Transverse colon (tissue), 4 donors: Measurements from ENCODE around the gene ITPKB. TPM values are rescaled to one million over a fixed set of nuclear protein-coding genes. Genes with fewer than 3 reads are reported as not detected.

ENCODE experiments used
- DNase-seq: peaks from one replicate; pipeline ENCODE4 v3.0.0-alpha.2; 2019
- H3K27ac ChIP-seq, 4 donors: fragments of 200-600 bp; sonication (generic); 2 replicates each; pipeline ENCODE4 v1.5.1; 2016 to 2018; ENCODE audit warnings: inconsistent platforms in 4 of 4
- H3K27me3 ChIP-seq: fragments of 200-600 bp; sonication (generic); 2 replicates; pipeline ENCODE4 v1.5.1; 2017; ENCODE audit warnings: inconsistent platforms
- H3K36me3 ChIP-seq, 4 donors: fragments of 200-600 bp; sonication (generic); 2 replicates each; pipeline ENCODE4 v1.5.1; 2017 to 2019; ENCODE audit warnings: inconsistent platforms in 4 of 4
- H3K4me1 ChIP-seq, 4 donors: fragments of 200-600 bp; sonication (generic); 2 replicates each; pipeline ENCODE4 v1.5.1; 2017 to 2020; ENCODE audit warnings: inconsistent platforms in 4 of 4
- H3K4me3 ChIP-seq, 4 donors: fragments of 200-600 bp; sonication (generic); 1 replicate in 1 of 4; 2 replicates in 3 of 4; pipeline versions ENCODE4 v1.5.1 to v1.6.1; 2017 to 2019; ENCODE audit warnings: inconsistent platforms in 4 of 4
- H3K9me3 ChIP-seq, 2 donors: fragments of 200-600 bp; sonication (generic); 2 replicates each; pipeline ENCODE4 v1.5.1; 2017 to 2019; ENCODE audit warnings: inconsistent platforms in 2 of 2
- EP300 ChIP-seq: sonication (generic); formaldehyde crosslinking; IDR thresholded peaks from one replicate; pipeline ENCODE4 v1.6.1; 2017; ENCODE audit warnings: antibody characterized with exemption, low read depth
- POLR2A ChIP-seq: fragments of 450-650 bp; IDR thresholded peaks from one replicate; pipeline ENCODE4 v1.6.1; 2016; ENCODE audit warnings: antibody characterized with exemption, mild to moderate bottlenecking, moderate library complexity
- POLR2AphosphoS5 ChIP-seq, 3 donors: sonication (generic); formaldehyde crosslinking; IDR thresholded peaks; one replicate each; pipeline ENCODE4 v1.6.1; 2016; ENCODE audit warnings: antibody characterized with exemption in 3 of 3
- WGBS, 2 donors: methylation state at CpG; one replicate each; pipeline ENCODE4 v1.1.5; 2018; ENCODE audit warnings: low coverage in 1 of 2; 5-methylcytosine and 5-hydroxymethylcytosine counted together
- in situ Hi-C, 4 donors: fragments of 200-750 bp; cut with MboI; loops; one replicate each; pipeline versions ENCODE4 v1.15.0 to v1.15.1; 2017; ENCODE audit warnings: low sequenced_read_pairs in 3 of 4, low pct_ligation_motif_present in 1 of 4, low pct_unique_long_range_greater_than_20kb in 1 of 4
- intact Hi-C: fragments of 100-400 bp; cut with DNase I; formaldehyde crosslinking; loops from one replicate; pipeline ENCODE4 v1.15.1; 2023; ENCODE audit warnings: low total_unique reads
- total RNA-seq, 4 donors: library from RNA; depleted of rRNA; stranded (reverse); fragments of >200 nt; gene quantifications; one replicate each; pipeline ENCODE4 v1.1.0, GENCODE V29; 2016
- TF ChIP-seq, protein P1 (sequence below), 5 experiments: fragments of 200-600 bp in 3 of 5; fragments of 450-650 bp in 2 of 5; sonication (generic) in 3 of 5; IDR thresholded peaks; 1 replicate in 2 of 5; 2 replicates in 3 of 5; pipeline ENCODE4 v1.5.1; 2016 to 2017; ENCODE audit warnings: antibody characterized with exemption in 5 of 5, inconsistent platforms in 3 of 5, mild to moderate bottlenecking in 2 of 5, moderate library complexity in 1 of 5

The ITPKB gene
- total RNA-seq, 4 donors from 2014 or later: 14.3 to 57.6 (median 23.7) TPM

DNA sequence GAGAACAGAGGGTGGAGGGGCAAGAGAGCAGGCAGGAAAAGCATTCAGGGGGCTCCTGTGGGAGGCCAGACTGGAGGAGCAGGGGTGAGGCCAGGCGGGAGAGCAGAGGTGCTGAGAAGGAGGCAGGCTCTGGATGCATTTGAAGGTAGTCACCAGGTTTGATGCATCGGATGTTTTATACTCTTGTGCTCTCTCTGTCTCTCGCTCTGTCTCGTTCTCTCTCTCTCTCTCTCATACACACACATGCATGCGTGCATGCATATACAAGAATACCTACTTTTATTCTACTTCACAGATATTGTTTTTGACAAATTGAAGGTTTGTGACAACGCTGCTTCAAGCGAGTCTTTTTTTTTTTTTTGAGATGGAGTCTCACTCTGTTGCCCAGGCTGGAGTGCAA, 15.0 kb upstream of the ITPKB start:
- Histone ChIP-seq H3K9me3 (no peaks in the 10 kb centered on the region), H3K27me3 (no peaks in the 10 kb centered on the region), H3K36me3 (no peaks in the 10 kb centered on the region), H3K27ac (no peak overlapping the region), H3K4me1 (no peaks in the 10 kb centered on the region), H3K4me3 (no peak overlapping the region)
- 71 to 92% methylated on average over 3 to 7 of the region's 7 CpGs for WGBS, 2 donors
- TF ChIP-seq POLR2AphosphoS5 (IDR thresholded peaks at IDR 0.05) (no peak), EP300 (no peak), POLR2A (no peak)
- TF ChIP-seq, protein P1, sequence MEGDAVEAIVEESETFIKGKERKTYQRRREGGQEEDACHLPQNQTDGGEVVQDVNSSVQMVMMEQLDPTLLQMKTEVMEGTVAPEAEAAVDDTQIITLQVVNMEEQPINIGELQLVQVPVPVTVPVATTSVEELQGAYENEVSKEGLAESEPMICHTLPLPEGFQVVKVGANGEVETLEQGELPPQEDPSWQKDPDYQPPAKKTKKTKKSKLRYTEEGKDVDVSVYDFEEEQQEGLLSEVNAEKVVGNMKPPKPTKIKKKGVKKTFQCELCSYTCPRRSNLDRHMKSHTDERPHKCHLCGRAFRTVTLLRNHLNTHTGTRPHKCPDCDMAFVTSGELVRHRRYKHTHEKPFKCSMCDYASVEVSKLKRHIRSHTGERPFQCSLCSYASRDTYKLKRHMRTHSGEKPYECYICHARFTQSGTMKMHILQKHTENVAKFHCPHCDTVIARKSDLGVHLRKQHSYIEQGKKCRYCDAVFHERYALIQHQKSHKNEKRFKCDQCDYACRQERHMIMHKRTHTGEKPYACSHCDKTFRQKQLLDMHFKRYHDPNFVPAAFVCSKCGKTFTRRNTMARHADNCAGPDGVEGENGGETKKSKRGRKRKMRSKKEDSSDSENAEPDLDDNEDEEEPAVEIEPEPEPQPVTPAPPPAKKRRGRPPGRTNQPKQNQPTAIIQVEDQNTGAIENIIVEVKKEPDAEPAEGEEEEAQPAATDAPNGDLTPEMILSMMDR (IDR thresholded peaks at IDR 0.05): no peak
- DNase-seq: no peak
- intact Hi-C loops: no loop called here
- in situ Hi-C loops: no loop called here

DNA sequence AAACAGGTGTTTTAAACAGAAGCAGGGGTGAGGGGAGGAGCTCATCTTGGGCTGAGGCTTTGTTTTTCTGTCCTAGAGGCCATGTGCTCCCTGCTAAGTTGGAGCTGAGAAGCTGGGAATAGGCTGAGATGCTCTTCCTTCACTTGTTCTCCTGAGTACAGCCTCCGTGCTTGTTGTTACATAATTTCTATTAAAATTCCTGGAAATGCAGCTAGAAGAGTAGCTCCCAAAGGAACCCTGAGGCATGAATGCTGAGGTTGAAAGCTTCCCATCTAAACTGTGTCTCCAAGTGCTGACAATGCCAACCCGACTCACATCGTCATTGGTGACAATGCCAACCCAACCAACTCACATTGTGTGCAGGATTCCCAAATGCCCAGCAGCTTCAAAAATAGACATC, 12.6 kb upstream of the ITPKB start:
- no peaks in the 10 kb centered on the region for H3K36me3 ChIP-seq
- no peak for DNase-seq
- intact Hi-C loops: no loop called here
- WGBS, 2 donors: 81% methylated on average over 3 of the region's 3 CpGs; no CpG with 5 or more reads in 1 of the 2 donors
- H3K4me1 ChIP-seq: no peaks in the 10 kb centered on the region
- in situ Hi-C loops: no loop called here
- H3K4me3 ChIP-seq: no peak overlapping the region
- H3K27ac ChIP-seq: no peak overlapping the region
- no peaks in the 10 kb centered on the region for H3K9me3 ChIP-seq
- TF ChIP-seq, protein P1 (IDR thresholded peaks at IDR 0.05): no peak
- no peak for TF ChIP-seq POLR2A
- no peak for TF ChIP-seq EP300
- no peak for TF ChIP-seq POLR2AphosphoS5 (IDR thresholded peaks at IDR 0.05)
- no peaks in the 10 kb centered on the region for H3K27me3 ChIP-seq

GRCh38 chr1:226751214-226751613, 12.1 kb upstream of the ITPKB start:
- Histone ChIP-seq H3K4me3 (no peak overlapping the region), H3K36me3 (no peaks in the 10 kb centered on the region), H3K27me3 (no peaks in the 10 kb centered on the region), H3K4me1 (no peaks in the 10 kb centered on the region), H3K9me3 (no peaks in the 10 kb centered on the region), H3K27ac (no peak overlapping the region)
- no peak for DNase-seq
- in situ Hi-C loops (no loop called here), intact Hi-C loops (no loop called here)
- 91 to 92% methylated on average over 2 of the region's 2 CpGs for WGBS, 2 donors
- TF ChIP-seq, protein P1 (IDR thresholded peaks at IDR 0.05): no peak
- TF ChIP-seq POLR2A (no peak), POLR2AphosphoS5 (IDR thresholded peaks at IDR 0.05) (no peak), EP300 (no peak)

DNA sequence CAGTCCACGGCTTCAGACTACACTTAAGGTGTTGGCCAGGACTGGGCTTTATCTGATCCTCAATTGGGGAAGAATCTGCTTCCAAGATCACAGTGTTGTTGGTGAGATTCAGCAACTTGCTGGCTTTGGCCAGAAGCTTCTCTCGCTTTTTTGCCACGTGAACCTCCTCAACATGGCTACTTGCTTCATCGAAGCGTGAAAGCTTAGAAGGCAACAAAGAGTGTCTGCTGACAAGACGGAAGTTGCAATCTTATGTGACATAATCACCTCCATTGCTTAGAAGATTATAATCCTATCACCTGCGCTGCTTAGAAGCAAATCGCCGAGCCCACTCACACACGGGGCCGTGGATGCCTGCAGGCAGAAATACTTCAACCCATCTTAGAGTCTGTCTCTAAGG, 10.4 kb upstream of the ITPKB start:
- TF ChIP-seq, protein P1 (IDR thresholded peaks at IDR 0.05): no peak
- TF ChIP-seq EP300: no peak
- TF ChIP-seq POLR2AphosphoS5 (IDR thresholded peaks at IDR 0.05): no peak
- TF ChIP-seq POLR2A: no peak
- in situ Hi-C loops: no loop called here
- intact Hi-C loops: loop anchor here (1.0 kb wide), 1 partner anchor 29 kb away; no protein-coding TSS in a partner anchor

More for the DNA sequence above, 10.4 kb upstream of the ITPKB start:
- DNase-seq: no peak
- Histone ChIP-seq H3K4me3 (no peak overlapping the region), H3K27me3 (no peaks in the 10 kb centered on the region), H3K9me3 (no peaks in the 10 kb centered on the region), H3K4me1 (no peaks in the 10 kb centered on the region), H3K36me3 (no peaks in the 10 kb centered on the region), H3K27ac (no peak overlapping the region)
- 90% methylated on average over 11 of the region's 11 CpGs; no CpG with 5 or more reads in 1 of the 2 donors for WGBS, 2 donors
